Esophagus muscularis mucosa (tissue), 4 donors: ENCODE data around the gene SLC26A2. TPM values are rescaled to one million over a fixed set of nuclear protein-coding genes. Genes with fewer than 3 reads are reported as not detected.

Source experiments
- DNase-seq: peaks from one replicate; pipeline ENCODE4 v3.0.0-alpha.2; 2017; ENCODE audit errors: extremely low spot score
- H3K27ac ChIP-seq, 4 donors: fragments of 200-600 bp; sonication (generic); replicated peaks in 1 of 4; 1 replicate in 3 of 4; 2 replicates in 1 of 4; pipeline ENCODE4 v1.5.1; 2016 to 2019; ENCODE audit warnings: mild to moderate bottlenecking in 1 of 4
- H3K27me3 ChIP-seq, 4 donors: fragments of 200-600 bp; sonication (generic); one replicate each; pipeline versions ENCODE4 v1.5.1 to v1.6.0; 2016 to 2019
- H3K36me3 ChIP-seq, 4 donors: fragments of 200-600 bp; sonication (generic); one replicate each; pipeline ENCODE4 v1.5.1; 2016 to 2019
- H3K4me1 ChIP-seq, 4 donors: fragments of 200-600 bp; sonication (generic); one replicate each; pipeline ENCODE4 v1.5.1; 2016 to 2019
- H3K4me3 ChIP-seq, 4 donors: fragments of 200-600 bp; sonication (generic); 1 replicate in 2 of 4; 2 replicates in 2 of 4; pipeline ENCODE4 v1.5.1; 2016 to 2019; ENCODE audit warnings: mild to moderate bottlenecking in 4 of 4, moderate library complexity in 1 of 4
- H3K9me3 ChIP-seq, 4 donors: fragments of 200-600 bp; sonication (generic); 1 replicate in 3 of 4; 2 replicates in 1 of 4; pipeline ENCODE4 v1.5.1; 2016 to 2019
- CTCF ChIP-seq, 3 experiments: fragments of 200-600 bp in 2 of 3; fragments of 450-650 bp in 1 of 3; sonication (generic) in 2 of 3; IDR thresholded peaks; one replicate each; pipeline ENCODE4 v1.5.1; 2017 to 2019; ENCODE audit warnings: antibody characterized with exemption in 3 of 3, mild to moderate bottlenecking in 2 of 3, moderate library complexity in 1 of 3
- EP300 ChIP-seq: sonication (generic); formaldehyde crosslinking; IDR thresholded peaks from one replicate; pipeline ENCODE4 v1.6.1; 2017; ENCODE audit warnings: antibody characterized with exemption
- POLR2A ChIP-seq: fragments of 450-650 bp; IDR thresholded peaks from one replicate; pipeline ENCODE4 v1.6.1; 2017; ENCODE audit warnings: antibody characterized with exemption, moderate library complexity, mild to moderate bottlenecking, low read depth
- POLR2AphosphoS5 ChIP-seq, 2 donors: sonication (generic); formaldehyde crosslinking; IDR thresholded peaks; one replicate each; pipeline ENCODE4 v1.6.1; 2017; ENCODE audit warnings: antibody characterized with exemption in 2 of 2
- WGBS: methylation state at CpG from one replicate; pipeline ENCODE4 v1.1.5; 2018; 5-methylcytosine and 5-hydroxymethylcytosine counted together
- intact Hi-C: fragments of 100-400 bp; cut with DNase I; formaldehyde crosslinking; loops from one replicate; pipeline ENCODE4 v1.15.1; 2023
- total RNA-seq, 4 donors: library from RNA; depleted of rRNA; stranded (reverse); fragments of >200 nt; gene quantifications; one replicate each; pipeline versions ENCODE4 v1.1.0 to v1.2.1, GENCODE V29; 2016

SLC26A2 gene
- 1 to 10 TPM; 7.9 to 9.2 (median 8.0) TPM for total RNA-seq

- Histone ChIP-seq H3K4me1 (peaks cover 15 to 31% (median 22%) of the 10 kb centered on the region in 4 donors), H3K27me3 (no peaks in the 10 kb centered on the region), H3K36me3 (no peaks in the 10 kb centered on the region), H3K9me3 (no peaks in the 10 kb centered on the region), H3K27ac (peak within 1 kb of the TSS; percentile 91 to 94 (median 92)), H3K4me3 (peak within 1 kb of the TSS; percentile 66 to 93 (median 80))
- intact Hi-C loops, result no loop called here
- peak; percentile 100 for DNase-seq
- WGBS, result under 1% methylated on average over 37 of the region's 84 CpGs
- TF ChIP-seq EP300, result no peak
- TF ChIP-seq CTCF (IDR thresholded peaks at IDR 0.05), result peak in 1 of 3 experiments; percentile 14
- peak; percentile 48 for TF ChIP-seq POLR2A
- TF ChIP-seq POLR2AphosphoS5 (IDR thresholded peaks at IDR 0.05), result peak; percentile 98 to 99
These were observed at the start of gene SLC26A2 for GRCh38 chr5:149960272-149961185. TSS of gene SLC26A2 (plus strand) at chr5:149960758. CDS start at chr5:149977653, 16,895 bp downstream.

GRCh38 chr5:149911031-149911430 is 49.5 kb upstream of the SLC26A2 start:
- H3K27me3 ChIP-seq, result no peaks in the 10 kb centered on the region
- 93% methylated on average over 1 of the region's 1 CpG for WGBS
- no peaks in the 10 kb centered on the region for H3K36me3 ChIP-seq

GRCh38 chr5:149912226-149912871 is 48.2 kb upstream of the SLC26A2 start:
- TF ChIP-seq EP300 (no peak), POLR2AphosphoS5 (IDR thresholded peaks at IDR 0.05) (no peak), CTCF (IDR thresholded peaks at IDR 0.05) (no peak), POLR2A (no peak)
- no peak for DNase-seq
- 93% methylated on average over 3 of the region's 3 CpGs for WGBS
- intact Hi-C loops, result no loop called here
- no peaks in the 10 kb centered on the region for H3K4me1 ChIP-seq
- no peaks in the 10 kb centered on the region for H3K9me3 ChIP-seq
- no peaks in the 10 kb centered on the region for H3K27me3 ChIP-seq
- H3K4me3 ChIP-seq, result no peak overlapping the region
- no peaks in the 10 kb centered on the region for H3K36me3 ChIP-seq
- H3K27ac ChIP-seq, result no peak overlapping the region

More at GRCh38 chr5:149911031-149911430, 49.5 kb upstream of the SLC26A2 start:
- no peak overlapping the region for H3K4me3 ChIP-seq
- H3K27ac ChIP-seq, result no peak overlapping the region
- intact Hi-C loops, result no loop called here
- TF ChIP-seq EP300 (no peak), POLR2AphosphoS5 (IDR thresholded peaks at IDR 0.05) (no peak), CTCF (IDR thresholded peaks at IDR 0.05) (no peak), POLR2A (no peak)
- no peak for DNase-seq
- no peaks in the 10 kb centered on the region for H3K4me1 ChIP-seq
- no peaks in the 10 kb centered on the region for H3K9me3 ChIP-seq

GRCh38 chr5:149913436-149914419 is 46.8 kb upstream of the SLC26A2 start:
- Histone ChIP-seq H3K27me3 (peaks cover 0 to 5% (median 0%) of the 10 kb centered on the region in 4 donors), H3K4me3 (no peak overlapping the region), H3K9me3 (no peaks in the 10 kb centered on the region), H3K4me1 (no peaks in the 10 kb centered on the region), H3K36me3 (no peaks in the 10 kb centered on the region), H3K27ac (no peak overlapping the region)
- intact Hi-C loops, result no loop called here
- no peak for DNase-seq
- WGBS, result 76% methylated on average over 7 of the region's 7 CpGs
- no peak for TF ChIP-seq POLR2A
- TF ChIP-seq CTCF (IDR thresholded peaks at IDR 0.05), result no peak
- no peak for TF ChIP-seq EP300
- no peak for TF ChIP-seq POLR2AphosphoS5 (IDR thresholded peaks at IDR 0.05)
